DMS114 treated with DMSO at 0.1 percent for 48 hours (cell line): ENCODE measurements around the gene GP9.

ENCODE experiments used
- DNase-seq: peaks from one replicate; lab custom pipeline; 2025; ENCODE audit not compliant: unreplicated experiment; lab: John Stamatoyannopoulos, UW

GP9 gene

DNA sequence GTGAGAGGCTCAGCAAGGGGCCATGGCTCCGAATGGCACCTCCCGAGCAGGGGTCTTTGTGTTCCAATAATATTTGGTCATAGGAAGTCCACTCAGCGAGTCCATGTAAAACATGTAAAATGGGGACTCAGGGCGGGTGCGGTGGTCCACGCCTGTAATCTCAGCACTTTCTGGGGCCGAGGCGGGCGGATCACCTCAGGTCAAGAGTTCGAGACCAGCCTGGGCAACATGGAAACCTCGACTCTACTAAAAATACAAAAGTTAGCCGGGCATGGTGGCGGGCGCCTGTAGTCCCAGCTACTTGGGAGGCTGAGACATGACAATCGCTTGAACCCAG lies 33.1 kb upstream of the GP9 start:
- no peak for DNase-seq

DNA sequence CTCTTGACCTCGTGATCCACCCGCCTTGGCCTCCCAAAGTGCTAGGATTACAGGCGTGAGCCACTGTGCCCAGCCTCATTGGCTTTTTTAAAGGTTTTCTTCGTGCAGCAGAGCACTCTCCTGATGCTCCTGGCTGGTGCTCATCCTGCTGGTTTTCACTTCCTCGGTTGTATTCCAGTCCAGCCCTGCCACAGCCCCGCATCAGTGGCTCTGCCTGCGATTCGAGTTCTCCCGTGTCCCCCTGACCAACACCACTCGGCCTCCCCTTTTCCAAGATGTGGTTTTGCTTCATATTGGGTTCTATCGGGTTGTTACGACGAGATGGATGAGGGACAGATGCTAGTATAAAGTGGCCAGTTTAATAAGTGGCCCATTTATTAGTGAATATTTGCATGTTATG lies 31.7 kb upstream of the GP9 start:
- no peak for DNase-seq

GRCh38 chr3:129030611-129031010 lies 30.0 kb upstream of the GP9 start:
- no peak for DNase-seq

- no peak for DNase-seq
These were observed 28.9 kb upstream of the GP9 start for GRCh38 chr3:129031476-129032215.

- DNase-seq: no peak
These were observed 27.9 kb upstream of the GP9 start for GRCh38 chr3:129032716-129033115.

- DNase-seq: no peak
These were observed 27.4 kb upstream of the GP9 start for GRCh38 chr3:129033151-129033550.

DNA sequence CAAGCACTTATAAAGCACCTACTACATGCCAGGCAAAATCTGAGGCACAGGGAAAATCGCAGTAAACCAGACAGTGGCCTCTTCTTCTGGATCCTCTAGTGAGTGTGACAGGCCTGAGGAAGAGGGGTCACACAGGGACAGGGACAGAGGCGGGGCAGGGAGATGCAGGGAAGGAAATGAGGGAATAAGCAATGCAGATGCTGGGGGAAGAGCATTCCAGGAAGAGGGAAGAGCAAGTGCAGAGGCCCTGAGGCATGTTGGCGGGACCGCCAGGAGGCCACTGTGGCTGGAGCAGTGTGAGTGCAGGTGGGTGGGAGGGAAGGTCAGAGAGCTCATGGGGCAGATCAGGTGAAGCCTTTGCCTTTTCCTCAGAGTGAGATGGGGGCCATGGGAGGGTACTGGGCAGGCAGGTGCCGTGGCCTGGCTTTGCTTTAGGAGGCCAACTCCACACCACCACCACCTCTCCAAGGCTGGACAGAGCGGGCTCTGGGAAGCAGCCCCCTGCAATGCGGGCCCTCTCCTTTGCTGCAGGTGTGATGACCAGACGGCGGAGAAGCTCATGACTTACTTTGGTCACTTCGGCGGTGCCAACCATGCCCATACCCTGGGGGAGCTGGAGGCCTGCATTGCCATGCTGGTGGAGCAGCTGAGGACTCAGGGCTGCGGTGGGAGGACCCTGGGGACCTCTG lies 26.8 kb upstream of the GP9 start:
- DNase-seq: no peak

- DNase-seq: no peak
These were observed 25.9 kb upstream of the GP9 start for GRCh38 chr3:129034642-129035041.

- DNase-seq: no peak
These were observed 25.0 kb upstream of the GP9 start for GRCh38 chr3:129035360-129036221.

GRCh38 chr3:129036222-129037092 lies 24.1 kb upstream of the GP9 start:
- no peak for DNase-seq

GRCh38 chr3:129037093-129037419 lies 23.5 kb upstream of the GP9 start:
- DNase-seq: no peak

DNA sequence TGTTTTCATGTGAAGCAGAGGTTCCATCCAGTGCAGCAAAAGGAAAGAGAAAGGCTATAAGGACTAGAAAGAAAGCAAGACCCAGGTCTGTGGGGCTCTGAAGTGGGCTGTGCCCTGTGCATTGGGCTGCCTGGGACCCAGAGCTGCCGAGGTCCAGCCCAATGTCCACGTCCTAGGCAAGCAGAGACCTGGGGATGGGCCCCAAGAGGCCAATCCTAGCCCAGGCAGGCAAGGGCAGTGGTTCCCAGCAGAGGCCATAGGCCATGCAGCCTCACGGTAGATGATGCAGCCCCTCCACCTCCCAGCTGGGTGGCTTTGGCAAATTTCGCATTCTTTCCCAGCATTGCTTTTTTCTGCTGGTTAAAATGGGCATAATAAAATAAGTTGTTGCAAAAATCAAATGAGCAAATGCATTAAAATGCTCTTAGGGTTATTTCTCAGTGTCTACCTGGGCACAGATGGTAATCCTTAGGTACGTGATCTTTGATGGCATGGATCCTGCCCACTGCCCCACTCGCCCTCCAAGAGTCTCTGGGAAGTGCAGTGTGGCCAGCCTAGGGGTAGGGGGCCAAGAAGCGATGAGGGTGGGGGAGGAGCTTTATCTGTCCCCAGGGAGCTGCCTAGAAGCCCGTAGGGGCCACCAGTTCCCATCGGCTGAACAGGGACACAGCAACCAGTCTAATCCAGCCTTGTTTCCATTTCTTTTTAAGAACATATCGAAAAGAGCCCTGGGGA lies 22.3 kb upstream of the GP9 start:
- DNase-seq: no peak

DNA sequence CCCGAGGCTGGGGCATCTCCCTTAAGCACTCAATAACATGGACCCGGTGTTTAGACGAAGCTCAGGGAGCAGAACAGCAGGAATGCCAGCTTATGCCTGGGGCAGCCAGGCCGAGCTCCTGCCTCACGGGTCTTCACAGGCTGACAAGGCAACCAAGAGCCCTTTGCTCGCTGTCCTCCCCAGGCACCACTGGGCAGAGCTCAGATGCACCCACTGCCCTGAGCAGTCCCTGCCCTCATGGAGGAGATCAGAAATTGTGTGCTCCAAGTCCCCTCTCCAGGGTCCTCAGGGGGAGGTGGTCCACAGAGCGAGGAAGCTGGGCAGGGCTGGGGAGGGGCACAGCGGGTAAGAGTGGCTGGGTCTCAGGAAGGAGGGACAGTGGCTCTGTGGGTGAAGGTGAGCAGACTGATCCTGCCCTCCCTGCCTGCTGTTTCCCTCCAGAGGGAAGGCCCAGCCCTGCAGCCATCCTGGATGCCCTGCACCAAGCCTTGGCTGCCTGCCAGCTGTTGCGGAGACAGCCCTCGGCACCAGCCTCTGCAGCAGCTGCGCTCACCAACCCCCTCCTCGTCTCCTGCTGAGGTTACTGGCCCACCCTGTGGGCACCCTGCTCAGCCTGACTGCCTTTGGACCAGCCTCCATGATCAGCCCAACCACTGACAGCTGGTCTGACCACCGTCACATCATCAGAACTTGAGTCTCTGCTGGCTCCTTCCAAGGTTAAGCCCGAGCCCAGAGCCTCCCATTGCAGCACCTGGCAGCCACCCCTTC lies 21.1 kb upstream of the GP9 start:
- no peak for DNase-seq

- DNase-seq: no peak
These were observed 20.6 kb upstream of the GP9 start for GRCh38 chr3:129040039-129040336.

GRCh38 chr3:129040579-129041300 lies 19.8 kb upstream of the GP9 start:
- no peak for DNase-seq

DNA sequence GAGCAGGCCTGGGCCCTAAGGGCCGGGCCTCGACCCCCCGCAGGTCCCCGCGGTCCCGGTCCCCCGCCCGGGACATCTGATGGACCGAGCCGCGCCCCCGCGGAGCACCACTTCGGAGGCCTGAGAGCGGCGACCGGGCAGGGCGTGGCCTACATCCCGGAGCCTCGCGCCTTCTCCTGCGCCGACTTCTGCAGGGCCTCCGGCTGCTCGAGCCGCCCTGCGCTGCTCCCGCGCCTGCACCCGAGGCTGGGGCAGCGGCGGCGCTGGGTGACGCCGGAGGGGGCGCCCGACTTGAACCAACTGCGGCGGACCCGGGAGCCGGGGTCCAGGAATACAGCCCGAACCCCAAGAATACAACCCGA lies 14.9 kb upstream of the GP9 start:
- no peak for DNase-seq

GRCh38 chr3:129046037-129046731 lies 14.4 kb upstream of the GP9 start:
- no peak for DNase-seq

- no peak for DNase-seq
These were observed 13.6 kb upstream of the GP9 start for GRCh38 chr3:129046732-129047552.
